GM19239 (cell line): ENCODE measurements around the gene CTDSPL2.
"Not testable (repeated sequence)": the region's sequence is repeated elsewhere in the genome, so short reads cannot be mapped to it uniquely, and the experiment has no call there.

Experiments used
- DNase-seq: peaks from one replicate; pipeline ENCODE4 v3.0.0; 2011; ENCODE audit warnings: low spot score; ENCODE audit not compliant: insufficient read length
- FAIRE-seq: peaks from 2 replicates; lab custom pipeline; 2011; peaks lifted over from hg19 to GRCh38; lab: Jason Lieb, UNC

The CTDSPL2 gene

DNA sequence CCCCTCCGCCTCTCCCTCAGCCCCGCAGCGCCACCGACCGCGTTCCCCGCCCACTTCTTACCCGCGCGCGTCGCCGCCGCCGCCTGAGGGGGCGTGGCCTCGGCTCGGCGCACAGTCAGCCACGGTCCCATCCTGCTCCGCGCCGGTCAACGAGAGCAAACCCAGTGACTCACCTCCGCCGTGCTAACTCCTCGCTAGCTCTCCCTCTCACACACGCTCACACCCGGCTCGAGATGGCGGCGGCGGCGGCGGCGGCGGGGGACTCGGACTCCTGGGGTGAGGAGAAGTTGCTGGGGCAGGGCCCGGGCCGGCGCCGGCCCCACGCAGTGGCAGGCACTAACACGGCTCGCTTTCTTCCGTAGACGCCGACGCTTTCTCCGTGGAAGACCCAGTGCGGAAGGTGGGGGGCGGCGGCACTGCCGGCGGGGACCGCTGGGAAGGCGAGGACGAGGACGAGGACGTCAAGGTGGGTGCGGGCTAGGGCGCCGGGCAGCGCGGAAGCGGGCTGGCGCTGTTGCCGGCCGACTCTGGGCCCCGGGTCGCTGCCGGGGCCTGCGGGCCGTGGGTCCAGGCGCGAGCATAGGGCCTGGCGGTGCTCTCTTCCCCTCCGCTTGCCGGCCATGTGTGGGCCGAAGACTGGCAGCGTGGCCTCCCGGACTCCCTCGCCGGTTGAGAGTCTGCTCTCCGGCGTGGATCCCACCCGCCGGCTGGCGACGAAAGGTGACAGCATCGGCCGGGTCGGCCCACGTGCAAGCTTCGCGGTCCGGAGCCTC lies 109.7 kb downstream of the CTDSPL2 start, which contains the start of gene EIF3J:
Gene EIF3J (plus strand): TSS at position 186 of the 773 bp plus-strand sequence. CDS start 48 bp downstream, at position 234.
- DNase-seq (peak; percentile 79), FAIRE-seq (no peak)

DNA sequence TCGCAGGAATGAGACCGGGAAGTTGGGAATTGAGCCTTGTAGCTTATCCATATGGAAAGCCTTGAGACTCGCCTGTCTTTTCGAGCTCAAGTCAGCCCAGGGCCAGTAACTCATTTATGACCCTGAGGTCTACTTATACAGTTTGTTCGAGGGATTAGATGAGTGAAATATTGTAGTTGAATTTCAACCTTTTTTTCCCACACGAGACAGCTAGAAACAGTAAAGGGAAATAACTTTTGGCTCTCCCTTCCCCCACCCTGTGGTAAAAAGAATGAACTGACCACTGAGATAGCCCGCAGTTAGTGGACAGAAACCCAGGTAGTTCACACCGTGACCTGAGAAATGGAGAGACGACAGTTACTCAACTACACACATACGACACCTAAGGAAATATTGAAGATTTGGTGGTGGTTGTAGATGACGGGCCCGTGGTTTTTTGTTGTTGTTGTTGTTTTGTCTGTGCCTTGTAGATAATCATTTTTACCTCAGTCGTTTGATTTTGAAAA lies 110.4 kb downstream of the CTDSPL2 start:
- FAIRE-seq (peak; percentile 49), DNase-seq (peak; percentile 9)

DNA sequence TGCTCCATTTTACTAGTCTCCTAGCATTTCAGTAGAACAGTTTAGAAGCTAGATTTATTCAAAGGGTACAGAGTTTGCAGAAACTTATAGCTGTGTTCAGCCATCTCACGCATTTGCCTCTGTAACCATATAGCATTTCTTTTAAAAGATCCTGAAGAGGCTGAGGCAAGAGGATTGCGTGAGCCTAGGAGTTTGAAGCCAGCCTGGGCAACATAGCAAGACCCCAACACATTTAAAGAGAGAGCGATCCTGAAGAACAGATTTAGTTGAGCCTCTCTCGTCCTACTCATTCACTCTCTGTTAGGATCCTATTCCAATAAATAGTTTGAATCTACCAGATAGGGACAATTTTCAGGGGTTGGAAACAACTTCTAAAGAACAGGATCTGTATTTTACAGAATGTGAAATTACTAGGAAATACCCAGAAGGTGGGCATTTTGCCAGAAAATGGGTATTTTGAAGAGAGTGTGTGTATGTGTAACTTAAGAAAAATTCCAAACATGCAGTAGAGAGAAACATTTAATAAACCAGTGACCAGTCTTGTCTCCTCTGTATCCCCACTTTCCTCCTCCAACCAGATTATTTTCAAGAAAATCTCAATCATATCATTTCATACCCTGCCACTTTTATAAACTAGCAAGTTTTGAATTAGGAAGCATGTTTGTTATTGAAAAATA lies 114.0 kb downstream of the CTDSPL2 start:
- FAIRE-seq (no peak), DNase-seq (no peak)

DNA sequence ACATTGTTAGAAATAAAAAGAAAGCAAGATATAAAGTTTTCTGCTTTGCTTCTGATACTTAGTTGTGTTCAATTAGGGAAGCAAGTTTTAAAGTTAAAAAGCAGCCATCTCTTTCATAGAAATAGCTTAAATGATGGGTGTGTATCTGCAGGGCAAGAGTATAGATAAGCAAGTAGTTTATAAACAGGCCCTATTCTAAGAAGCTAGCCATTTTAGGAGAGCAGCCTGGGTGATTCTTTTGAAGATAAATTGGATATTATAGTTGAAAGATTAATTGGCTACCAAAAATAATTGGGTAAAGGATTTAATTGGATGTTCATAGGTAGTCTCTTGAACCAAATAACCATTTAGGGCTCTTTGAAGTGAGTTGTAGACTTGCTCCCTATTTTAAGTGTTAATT lies 115.2 kb downstream of the CTDSPL2 start:
- no peak for FAIRE-seq

DNA sequence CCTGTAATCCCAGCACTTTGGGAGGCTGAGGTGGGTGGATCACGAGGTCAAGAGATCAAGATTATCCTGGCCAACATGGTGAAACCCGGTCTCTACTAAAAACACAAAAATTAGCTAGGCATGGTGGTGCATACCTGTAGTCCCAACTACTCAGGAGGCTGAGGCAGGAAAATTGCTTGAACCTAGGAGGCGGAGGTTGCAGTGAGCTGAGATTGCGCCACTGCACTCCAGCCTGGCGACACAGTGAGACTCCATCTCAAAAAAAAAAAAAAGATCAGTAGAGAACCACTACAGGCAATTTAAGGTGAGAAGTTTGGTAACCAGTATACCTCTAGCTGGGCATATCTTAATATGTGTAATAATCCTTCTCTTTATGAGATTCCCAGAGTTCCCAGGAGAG lies 117.3 kb downstream of the CTDSPL2 start:
- FAIRE-seq, DNase-seq: not testable (repeated sequence)

More for the DNA sequence above, 115.2 kb downstream of the CTDSPL2 start:
- no peak for DNase-seq

DNA sequence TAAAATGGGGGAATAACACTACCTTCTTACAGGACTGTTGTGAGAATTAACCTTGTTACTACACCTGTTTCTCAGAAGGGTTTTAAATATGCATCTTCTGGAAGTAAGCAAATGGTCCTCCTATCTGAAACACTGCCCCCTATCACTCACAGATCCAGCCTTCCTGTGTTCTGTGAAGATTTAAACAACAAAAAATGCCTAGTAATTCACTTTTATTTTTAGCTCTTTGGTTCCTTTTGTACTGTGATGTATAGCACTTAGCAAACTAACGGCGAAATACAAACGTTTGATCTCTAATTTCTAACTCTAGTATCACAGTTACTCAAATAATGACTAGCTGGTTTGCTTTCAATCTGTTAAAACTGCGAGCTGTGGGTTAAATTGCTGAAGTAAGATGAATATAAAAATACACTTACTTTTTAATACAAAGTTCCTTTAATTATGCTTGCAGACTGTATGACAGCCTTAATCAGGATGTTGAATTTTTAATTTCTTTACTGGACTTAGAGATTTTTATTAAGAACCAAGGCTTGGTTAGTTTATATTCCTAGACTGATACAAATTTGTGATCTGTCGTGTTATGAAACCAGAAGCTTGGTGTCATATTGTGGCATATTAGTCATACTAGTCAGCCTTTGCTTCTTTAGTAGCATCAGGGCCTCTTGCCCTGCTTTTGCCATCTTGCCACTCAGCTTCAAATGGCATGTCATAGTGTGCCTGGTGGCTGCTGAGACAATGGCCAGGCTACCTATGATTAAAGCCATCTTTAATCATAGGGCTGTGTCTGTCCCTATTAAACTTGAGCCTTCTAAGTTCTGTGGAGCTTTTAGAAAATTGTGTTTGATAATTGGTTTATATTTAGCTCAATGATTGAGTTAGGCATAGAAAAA lies 118.7 kb downstream of the CTDSPL2 start:
- FAIRE-seq (peak; percentile 80), DNase-seq (no peak)

DNA sequence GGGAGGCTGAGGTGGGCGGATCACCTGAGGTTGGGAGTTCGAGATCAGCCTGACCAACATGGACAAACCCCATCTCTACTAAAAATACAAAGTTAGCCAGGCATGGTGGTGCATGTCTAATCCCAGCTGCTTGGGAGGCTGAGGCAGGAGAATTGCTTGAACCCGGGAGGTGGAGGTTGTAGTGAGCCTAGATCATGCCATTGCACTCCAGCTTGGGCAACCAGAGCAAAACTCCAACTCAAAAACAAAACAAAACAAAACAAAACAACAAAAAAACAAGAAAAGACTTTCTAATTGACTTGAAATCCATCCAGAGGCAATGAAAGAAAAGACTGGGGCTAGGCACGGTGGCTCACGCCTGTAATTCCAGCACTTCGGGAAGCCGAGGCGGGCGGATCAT lies 121.7 kb downstream of the CTDSPL2 start:
- FAIRE-seq, DNase-seq: not testable (repeated sequence)

DNA sequence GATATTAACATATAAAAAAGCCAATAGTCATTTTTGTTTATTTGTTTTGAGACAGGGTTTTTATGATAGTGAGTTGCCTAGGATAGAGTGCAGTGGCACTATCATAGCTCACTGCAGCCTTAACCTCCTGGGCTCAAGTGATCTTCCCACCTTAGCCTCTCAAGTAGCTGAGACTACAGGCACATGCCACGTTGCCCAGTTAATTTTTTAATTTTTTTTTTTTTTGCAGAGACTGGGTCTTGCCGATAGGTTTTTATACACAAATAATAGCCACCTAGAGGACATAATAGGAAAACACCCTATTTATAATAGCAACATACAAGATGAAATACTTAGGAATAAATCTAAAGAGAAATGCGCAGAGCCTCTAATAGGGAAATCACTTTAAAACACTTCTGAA lies 122.8 kb downstream of the CTDSPL2 start:
- FAIRE-seq = no peak
- DNase-seq = no peak

DNA sequence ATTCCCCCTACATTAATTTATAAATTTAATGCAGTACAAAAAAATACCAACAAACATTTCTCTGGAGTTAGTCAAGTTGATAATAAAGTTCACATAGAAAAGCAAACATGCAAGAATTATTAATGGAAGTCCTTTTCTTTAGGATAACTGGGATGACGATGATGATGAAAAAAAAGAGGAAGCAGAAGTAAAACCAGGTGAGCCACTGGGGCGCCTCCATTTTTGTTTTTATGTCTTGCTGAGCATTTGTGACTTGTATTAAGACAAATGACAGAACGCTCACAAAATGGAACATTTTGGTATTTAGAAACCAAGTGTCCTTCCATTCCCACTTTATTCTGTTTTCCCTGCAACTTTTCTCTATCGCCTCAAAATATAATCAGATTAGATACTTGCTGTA lies 123.3 kb downstream of the CTDSPL2 start:
- FAIRE-seq (no peak), DNase-seq (no peak)

DNA sequence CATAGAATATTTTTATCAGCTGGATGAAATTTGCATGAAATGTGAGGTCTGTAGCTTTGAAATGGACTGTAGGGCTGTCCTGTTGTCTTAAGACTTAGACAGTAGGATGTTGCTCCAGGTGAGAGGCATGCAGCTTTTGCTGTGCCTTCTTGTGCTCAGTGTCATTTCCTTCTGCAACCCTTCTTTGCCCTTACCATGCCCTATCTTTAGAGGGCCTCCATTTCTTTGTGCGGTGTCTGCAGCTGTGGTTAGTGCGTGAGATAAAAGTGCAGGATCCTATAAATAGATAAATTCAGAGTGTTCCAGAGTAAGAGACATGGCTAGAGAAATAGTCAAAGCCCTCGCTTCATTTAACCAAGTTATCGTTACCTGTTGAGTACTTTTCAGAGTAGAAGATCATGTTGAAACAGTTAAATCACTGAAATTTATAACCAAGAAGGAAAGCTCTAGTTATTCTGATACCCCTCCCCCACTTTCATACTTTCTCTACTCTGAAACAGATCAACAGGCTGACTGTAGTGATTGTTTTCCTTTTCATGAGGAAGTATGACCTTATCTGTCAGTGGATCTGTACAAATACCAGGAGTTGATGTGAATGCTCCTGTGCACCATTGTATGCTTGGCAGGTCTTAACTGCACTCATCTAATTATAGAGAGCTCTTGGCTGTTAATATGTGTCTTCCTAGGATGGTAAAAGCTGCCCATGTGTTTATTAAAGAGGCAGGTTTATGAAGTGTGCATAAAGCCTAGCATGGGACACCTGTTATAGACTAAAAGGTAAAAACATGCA lies 127.7 kb downstream of the CTDSPL2 start:
- DNase-seq (no peak), FAIRE-seq (no peak)

DNA sequence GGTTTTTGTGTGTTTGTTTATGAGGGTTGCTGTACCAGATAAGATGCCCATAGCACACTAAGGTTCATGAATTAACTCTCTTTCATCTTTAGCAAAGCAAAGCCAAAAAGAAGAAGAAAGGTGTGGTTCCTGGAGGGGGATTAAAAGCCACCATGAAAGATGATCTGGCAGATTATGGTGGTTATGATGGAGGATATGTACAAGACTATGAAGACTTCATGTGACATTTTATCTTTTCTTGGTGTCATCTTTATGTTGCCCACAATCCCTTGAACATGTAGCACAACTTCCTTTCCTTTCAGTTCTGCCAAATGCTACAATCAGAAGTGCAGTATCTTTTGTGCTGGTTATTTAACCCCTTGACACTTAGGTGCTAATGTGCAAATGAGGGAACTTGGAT lies 133.5 kb downstream of the CTDSPL2 start:
- not testable (repeated sequence) for DNase-seq
- FAIRE-seq = peak; percentile 44

DNA sequence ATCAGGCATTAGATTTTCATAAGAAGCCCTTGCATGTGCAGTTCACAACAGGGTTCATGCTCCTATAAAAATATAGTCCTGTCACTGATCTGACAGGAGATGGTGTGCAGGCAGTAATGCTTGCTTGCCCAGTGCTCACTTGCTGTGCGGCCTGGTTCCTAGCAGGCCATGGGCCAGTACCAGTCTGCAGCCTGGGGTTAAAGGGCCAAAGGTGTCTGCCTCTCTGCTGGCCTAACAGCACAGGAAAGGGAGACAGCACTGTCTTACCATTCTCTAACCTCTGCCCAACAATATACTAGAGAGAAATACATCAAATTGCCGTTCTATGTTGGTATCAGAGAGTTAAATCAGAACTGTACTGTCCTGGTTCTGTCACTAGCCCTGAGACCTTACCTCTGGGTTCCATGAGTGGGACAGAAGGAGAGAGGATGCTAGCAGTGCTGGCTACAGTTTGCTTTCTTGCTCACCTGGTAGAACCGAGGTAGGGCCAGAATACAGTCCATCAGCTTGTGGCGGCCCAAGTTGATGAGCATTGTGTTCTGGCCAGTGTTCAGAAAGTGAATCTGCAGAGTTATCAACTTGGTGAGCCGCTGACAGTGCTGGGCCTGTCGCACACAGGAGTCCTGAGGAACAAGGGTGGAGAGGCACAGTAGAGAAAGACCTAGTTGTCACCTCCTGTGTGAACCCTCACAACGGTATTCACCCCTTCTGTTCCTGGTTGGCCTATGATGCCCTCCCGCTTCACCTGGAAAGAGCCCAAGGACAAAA lies 138.1 kb downstream of the CTDSPL2 start:
- FAIRE-seq (no peak), DNase-seq (no peak)

DNA sequence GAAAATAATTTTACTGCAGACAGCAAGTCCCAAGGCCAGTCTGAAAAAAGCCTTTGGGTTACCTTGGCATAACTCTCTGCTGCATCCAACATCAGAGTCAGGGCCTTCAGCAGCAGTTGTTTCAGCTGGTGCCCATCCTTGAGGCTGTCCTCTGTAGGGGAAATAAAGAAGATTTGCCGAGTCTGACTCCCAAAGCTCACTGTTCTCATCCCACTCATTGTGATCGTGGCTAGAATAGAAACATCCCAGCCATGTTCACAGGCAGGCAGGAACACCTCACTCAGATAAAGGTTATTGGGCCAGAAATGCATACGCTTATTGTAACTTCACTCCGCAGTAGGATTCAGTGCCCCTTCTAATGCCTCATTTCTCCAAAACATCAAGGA lies 138.7 kb downstream of the CTDSPL2 start:
- DNase-seq = no peak
- no peak for FAIRE-seq

DNA sequence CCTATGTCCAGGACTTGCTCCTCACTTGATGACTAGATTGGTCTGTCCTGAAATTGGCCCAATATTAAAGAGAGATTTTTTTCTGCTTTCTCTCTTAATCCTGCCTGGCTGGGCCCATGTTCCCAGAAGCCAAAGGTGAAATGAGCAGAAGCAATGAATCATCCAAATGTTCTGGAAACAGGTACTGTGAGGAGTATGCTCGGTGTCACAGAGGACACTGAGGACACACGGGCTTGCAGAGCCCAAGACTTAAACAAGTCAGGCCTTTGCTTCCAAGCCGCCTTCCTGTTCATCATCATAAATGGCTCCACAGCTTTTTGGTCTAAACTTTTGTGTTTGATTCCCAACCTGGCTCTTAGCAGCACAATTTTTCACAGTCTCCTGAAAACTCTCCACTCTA lies 140.9 kb downstream of the CTDSPL2 start:
- FAIRE-seq = no peak
- DNase-seq = no peak

DNA sequence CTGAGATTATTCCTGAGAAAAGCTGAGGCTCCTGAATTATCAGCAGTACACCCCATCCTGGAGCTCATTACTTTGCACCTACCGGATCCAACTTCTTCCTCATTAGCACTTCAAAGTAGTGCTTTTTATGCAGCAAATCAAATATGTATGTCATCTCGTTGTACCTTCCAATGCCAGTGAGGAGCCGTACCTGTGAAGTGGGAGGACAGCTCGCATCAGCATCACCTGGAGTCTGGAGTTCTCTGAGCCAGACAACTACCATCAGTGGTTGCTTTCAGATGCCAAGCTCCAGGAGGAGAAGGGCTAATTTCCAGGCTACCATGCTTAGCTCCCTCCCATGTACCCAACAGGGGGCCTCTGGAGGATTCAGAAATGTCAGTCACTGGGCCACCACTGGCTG lies 141.9 kb downstream of the CTDSPL2 start:
- no peak for DNase-seq
- no peak for FAIRE-seq

DNA sequence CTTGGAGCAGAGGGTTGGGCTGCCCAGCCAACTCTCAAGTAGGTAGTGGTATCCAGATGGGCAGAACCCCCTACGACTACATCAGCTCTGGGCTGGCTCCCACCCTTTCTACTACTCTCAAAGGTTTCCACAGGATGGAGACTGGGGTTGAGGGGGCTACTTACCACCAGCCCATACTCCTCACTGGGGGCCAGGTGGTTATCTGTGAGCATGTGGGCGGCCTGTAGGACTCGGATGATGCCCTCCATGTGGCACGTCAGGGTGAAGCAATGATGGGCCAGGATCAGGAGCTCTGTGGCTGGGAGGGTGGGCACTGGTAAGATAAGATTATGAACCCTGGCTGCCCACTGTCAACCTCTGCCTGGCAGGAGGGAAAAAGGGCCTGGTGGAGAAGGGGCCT lies 142.9 kb downstream of the CTDSPL2 start:
- no peak for FAIRE-seq

DNA sequence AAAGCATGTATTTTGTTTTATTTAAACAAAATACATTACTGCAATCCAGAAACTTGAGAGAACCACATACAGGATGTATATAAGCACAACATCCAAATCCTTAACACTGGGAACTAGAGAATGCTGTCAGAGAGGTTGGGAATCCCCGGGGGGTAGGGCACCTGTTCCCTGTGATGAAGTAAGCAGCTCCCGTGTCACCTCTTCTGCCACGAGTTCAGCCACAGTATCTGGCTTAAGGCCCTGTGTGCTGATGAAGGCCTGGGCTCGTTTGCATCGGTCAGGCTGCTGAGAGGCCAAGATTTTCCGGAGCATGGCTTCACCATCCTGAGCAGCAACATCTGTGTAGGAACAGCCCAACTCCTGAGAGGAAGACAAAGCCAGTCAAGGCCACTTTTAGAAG lies 146.0 kb downstream of the CTDSPL2 start:
- FAIRE-seq (no peak), DNase-seq (no peak)

More for the DNA sequence above, 142.9 kb downstream of the CTDSPL2 start:
- DNase-seq = no peak

DNA sequence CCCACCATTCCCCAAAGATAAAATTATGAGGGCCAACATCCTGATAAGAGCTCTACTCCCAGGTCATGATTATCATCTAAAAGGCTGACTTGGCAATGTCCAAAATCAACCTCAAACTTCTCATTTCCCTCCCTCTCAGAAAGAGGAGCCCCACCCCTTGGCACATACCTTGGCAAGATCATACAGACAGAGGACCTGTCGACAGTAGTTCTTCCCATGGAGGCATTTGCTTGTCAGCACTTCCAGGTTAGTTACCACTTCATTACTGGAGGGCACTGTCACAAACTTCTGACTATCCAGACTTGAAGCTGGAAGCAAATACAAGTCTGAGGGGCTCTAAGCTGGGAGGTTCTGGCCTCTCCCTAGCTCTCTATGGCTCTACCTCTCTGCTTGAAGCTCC lies 147.3 kb downstream of the CTDSPL2 start:
- DNase-seq (no peak), FAIRE-seq (no peak)
